Glomerular visceral epithelial cell (primary cell): ENCODE data around the gene ST6GALNAC5.

Experiments
- DNase-seq: peaks from one replicate; pipeline ENCODE4 v3.0.0-alpha.2; 2016; ENCODE audit errors: extremely low spot score

ST6GALNAC5 gene

DNA sequence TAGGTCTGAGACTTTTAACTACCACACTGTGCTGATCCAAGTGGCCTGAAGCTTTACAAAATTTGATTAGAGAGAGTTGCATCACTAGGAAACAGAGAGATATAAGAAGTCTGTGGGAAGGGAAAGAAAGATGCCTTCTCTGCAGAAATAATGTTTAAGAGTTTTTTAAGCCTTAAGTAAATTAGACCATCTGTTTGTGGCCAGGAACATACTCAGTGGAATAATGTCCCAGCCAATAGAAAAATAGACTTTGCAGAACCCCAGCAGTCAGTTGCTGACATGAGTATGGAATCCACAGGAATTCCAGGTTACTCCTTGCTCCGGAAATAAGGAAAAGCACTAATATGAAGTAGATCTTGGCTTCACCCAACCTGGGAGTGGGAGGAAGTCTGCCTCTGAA is 144.8 kb downstream of the ST6GALNAC5 start:
- DNase-seq: no peak

DNA sequence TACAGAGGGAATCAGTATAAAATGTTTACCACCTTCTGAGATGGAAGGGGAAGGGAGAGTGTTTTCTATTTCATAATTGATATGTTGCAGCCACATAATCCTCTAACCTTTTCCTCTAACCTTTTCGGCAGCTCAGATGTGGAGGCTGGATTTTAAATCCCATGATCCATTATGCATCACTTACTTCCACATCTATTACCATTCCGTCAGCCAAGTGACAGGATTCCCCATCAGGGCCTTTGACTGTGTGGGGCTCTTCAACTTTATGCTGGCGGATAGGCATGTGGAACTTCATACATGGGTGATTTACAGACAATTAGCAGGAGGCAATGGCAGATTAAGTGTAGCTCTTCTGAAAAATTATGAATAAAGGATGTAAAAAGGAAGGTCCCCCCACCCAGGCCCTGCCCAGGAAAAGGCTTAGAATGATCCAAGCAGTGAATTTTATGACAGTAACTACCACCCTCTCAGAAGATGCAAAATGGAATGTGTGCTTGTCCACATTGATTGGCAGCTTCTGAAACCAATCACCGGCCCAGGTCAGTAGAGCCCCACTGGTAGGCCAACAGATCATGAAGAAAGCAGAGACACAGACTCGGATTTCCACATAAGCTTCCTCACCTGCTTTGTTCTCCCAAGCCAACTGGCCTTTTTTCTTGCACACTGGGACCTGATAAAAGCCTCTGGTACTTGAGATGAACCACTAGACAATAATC is 147.0 kb downstream of the ST6GALNAC5 start:
- no peak for DNase-seq

DNA sequence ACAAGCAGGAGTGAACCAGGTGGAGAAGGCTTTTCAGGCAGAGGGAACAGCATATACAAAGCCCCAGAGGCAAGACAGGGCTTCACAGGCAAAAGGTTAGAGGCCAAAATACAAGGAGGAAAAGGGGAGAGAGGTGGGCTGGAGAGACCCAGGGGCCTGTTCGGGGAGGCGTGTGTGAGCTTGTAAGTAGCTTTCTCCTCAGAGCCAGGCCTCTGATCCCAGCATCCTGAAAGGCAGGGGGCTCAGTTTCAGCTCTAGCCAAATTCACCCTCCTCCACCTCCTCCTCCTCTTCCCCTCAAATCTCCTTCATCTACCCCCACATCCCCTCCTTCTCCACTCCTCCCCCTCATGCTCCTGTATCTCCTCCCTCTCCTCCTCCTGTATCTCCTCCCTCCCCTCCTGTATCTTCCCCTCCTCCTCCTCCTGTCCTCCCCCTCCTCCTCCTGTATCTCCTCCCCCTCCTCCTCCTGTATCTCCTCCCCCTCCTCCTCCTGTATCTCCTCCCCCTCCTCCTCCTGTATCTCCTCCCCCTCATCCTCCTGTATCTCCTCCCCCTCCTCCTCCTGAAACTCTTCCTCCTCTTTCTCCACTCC is 148.6 kb downstream of the ST6GALNAC5 start:
- no peak for DNase-seq

DNA sequence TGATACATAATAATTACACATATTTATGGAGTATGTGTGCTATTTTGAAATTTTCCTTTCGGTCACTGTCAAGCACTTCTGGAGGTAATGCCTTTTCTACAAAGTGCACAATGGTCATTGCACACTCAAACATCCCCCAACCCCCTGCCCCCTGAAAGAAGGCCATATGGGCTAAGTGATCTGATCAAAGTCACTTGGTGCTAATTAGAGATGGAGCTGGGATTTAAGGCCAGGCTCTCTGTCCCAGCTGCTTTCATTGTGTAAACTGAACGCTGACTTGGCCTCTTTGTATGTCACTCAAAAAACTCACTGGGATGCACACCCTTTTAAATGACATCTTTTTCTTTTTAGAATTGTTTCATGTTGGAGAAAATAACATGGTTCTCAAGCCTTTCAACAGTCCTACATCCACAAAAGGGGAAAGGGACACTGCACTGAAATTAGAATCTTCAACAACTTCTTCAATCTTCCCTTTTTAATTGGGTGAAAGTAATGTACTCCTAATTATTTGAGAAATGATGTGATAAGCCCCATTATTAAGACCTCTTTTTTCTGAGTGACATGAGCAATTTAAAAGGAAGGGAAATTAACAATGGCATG is 149.2 kb downstream of the ST6GALNAC5 start:
- no peak for DNase-seq

DNA sequence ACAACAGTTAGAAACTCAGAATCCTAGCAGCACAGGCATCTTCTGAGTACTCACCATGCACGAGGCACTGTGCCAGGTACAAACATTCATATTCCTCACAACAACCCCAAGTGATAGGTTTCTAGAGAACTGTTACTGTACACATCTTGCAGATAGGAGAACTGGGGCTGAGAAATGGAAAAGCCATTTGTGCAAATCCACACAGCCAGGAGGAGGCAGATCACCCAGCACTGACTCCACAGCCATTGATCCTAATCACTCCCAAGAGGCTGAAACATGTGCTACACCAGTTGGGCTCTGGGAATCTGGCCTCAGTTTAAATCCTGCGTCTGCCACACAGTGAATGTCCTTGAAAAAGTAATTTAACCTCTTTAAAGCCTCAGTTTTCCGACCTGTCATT is 151.0 kb downstream of the ST6GALNAC5 start:
- DNase-seq: no peak

DNA sequence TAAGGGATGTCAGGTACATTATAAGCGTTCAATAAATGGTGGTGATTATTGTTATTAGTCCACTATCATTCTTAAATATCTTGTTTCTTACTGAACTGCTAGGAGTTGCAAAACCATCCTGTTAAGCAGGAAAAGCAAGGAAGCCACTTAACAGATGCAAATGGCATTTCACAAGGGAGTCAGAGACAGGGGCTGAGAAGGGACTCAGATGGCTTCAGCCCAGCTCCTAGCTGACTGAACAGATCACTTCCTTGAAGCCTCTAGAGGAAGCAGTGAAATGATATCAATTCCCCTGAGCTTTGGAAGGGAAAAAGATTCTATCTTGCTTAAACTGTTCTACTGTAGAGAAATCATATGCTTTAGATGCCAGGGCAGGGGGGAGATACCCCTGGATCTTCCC is 151.5 kb downstream of the ST6GALNAC5 start:
- DNase-seq: no peak

DNA sequence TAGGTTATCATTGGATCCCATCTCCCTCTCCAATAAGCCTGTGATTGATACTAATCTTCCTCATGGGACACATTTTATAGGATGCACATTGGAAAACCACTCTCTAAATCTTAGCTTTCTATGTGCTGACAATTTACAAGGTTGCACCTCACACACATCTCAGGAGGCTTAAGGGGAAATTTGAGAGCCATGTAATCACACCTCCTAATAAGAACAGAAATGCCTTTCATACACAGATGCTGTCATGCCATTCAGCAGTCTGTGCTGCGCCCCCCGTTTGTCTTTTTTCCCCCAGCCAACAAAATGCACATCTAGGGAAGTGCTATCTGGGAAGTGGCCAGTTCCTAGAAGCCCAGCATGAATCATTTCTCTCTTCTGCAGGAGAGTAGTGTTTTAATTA is 154.5 kb downstream of the ST6GALNAC5 start:
- DNase-seq: no peak

DNA sequence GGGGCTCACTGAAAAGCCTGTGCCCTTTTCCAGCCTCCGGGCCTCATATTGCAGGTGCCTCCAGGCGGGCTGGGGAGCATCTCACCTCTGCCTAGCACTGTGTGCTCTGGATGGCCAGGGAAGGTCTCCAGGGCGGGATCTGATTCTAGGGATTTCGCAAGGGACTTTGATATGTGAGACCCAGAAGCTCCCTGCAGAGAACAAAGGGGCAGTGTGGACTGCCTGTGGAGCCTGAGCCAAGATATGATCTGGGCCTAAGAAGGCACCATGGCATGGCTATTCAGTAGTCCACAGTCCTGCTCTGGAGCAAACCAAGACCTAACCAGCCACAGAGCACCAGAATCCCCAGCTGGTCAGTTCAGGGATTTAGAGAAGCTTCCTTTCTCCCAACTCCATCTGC is 157.2 kb downstream of the ST6GALNAC5 start:
- no peak for DNase-seq

DNA sequence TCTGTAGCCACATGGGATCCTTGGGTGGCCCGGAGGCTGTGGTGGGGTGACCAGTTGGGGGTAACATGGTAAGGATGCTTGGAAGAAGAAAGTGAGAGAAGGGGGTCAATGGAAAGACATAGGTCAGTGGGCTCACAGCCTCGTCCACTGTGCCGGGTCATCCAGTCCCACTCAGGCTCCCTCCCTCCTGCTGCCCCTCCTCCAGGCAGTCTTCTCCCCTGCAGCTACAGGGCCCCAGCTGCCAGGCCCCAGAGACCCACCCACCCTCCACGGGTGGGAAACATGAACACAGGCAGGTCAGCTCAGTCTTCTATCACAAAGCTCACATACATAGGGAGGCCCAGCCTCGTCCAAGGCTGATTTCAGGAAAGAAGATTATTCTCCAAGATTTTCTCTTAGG is 158.3 kb downstream of the ST6GALNAC5 start:
- DNase-seq: no peak

DNA sequence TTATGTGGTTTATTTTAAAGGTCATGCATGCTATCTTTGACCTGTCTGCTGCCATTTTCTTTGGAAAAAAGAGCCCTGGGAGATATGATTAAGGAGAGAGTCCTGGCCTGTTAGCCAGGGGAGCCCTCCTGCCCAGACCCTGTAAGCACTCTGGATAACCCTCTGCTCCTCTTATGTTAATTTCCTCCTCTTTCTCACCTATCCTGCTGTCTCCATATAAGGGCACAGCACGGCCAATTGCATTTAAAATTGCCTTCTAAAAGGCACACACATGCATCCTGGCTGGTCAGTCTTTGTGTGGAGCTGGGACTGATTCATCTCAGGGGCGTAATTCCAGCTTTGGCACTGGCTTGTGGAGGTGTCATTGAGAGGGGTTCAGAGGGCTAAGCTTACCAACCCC is 158.9 kb downstream of the ST6GALNAC5 start:
- no peak for DNase-seq

DNA sequence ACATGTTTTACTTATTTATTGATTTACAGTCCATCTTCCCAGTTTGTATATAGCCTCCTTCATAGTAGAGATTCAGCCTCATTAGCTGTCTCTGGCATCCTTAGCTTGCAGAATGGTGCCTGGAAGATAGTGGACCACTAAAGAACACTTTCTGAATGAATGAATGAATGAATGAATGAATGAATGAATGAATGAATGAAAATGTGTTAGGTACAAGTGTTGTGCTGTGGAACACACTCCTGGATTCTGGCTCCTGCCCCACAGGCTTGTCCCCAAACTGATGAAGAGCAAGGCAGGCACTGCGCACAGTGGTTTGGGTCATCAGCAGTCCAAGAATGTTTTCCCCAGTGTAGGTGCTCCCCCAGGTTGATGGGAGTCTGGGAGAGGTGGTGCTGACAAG is 159.4 kb downstream of the ST6GALNAC5 start:
- DNase-seq: no peak

DNA sequence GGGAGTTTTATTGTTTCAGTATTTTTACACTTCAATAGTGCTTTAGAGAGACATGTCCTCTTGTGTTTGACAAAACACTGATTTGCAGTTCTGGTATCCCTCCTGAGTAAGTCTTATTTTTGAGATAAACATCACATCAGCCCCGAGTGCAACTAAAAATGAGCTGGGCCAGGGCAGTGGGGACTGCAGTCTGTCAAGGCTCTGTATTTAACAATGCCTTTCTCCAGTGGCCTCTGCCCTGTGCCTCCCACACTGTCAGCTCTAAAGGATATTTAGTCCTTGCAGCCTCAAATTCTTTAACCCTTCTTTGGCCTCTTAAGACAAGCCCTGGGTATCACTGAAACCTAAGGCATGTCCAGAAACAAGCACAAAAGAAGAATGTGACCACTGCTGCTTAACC is 160.6 kb downstream of the ST6GALNAC5 start:
- DNase-seq: no peak

DNA sequence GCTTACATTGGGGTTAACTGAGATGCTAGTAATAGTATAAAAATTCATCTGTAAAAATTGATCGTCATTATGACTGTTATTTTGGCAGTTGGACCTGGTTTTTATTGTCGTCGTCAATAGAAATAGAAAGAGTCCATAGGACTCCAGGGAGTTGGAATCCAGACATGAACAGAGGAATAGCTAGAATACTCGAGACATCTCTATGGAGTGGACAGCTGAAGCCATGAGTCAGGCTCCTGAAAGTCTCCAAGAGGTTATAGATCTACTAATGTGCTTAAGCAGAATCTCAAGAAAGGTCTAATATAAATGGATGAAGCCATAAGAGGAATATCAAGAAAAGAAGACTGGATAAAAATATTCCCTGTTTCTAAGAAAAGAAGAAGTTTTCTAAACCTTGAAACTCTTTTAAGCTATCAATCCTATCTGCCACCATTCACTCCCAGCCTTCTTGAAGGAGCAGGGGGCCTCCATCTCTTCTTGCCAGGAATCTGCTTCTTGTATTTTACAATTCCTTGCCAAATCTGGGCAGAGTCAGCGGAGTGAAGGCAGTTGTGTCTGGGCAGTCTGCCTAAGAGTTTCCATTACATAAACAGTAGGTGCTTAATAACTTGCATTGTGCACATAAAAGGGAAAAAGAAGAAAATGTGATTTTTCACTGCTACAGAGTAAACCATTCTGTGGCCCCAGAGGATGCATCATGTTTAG is 163.3 kb downstream of the ST6GALNAC5 start:
- DNase-seq: no peak

DNA sequence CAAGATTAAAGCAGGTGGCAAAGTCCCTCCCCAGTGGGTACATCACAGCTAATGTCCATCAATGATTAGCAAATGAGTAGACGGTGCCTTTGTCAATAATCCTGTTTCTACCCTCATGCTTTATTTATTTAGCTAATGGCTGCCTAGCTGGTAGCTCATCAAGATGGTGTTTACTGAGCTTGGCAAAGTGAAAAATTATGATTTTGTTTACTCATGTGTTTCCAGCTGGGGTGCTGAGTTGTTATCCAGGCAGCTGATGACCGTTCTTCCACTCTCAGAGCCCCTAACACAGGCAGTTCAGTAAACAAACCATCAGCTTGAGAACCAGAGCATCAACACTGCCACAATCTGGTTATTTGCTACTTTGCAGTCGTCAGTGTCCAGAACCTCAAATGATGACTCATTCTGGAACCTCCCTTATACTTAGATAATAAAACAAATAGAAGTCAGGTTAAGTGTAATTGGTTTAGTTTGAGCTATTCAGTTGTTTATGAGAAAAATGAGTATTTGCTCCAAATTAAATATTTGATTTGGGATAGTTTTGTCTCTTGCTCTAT is 163.9 kb downstream of the ST6GALNAC5 start:
- DNase-seq: peak; percentile 28

DNA sequence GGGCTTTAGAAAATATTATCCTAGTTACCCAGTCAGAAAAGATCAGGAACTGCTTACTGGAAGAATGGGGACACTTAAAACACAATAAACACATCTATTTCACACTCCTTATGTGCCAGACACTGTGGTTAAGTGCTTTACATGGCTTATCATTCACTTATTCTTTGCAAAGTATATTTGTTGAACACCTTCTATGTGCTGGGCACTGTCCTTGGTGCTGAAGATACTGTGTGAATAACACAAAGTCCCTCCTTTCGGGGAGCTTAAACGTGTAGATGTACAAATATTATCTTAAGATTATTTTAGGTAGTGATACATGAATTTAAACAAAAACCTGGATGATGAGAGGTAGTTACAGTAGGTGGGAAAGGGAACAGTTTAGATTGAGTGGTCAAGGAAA is 169.3 kb downstream of the ST6GALNAC5 start:
- DNase-seq: peak; percentile 39

DNA sequence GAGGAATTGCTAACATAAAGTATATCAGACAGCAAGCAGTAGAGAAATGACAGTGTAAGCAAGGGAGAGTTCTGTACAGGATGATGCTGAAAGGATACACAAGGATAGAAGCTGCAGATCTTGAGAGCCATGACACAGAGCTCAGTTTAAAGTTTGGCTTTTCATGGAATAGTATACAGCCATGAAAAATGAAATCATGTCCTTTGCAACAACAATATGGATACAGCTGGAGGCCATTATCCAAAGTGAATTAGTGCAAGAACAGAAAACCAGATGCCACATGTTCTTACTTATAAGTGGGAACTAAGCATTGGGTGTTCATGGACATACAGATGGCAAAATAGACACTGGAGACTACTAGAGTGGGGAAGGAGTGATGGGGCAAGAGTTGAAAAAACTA is 169.8 kb downstream of the ST6GALNAC5 start:
- no peak for DNase-seq

DNA sequence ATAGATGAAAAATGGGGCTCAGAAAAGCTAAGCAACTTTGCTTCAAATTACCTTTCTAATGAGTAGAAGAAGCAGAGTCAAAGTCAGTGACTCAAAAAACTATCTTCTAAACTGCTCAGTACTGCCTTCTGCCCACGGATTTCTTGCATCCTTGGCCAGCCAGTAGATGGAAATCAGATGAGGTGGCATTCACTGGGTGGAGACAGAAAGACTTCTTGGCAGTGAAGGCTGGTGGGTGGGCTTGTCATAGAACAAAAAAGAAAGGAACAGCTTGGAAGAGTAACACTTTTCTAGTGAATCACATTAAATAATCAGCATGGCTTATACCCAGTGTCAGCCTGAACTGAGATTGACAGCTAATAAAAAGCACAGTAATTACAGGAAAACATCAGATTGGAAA is 170.7 kb downstream of the ST6GALNAC5 start:
- DNase-seq: no peak

DNA sequence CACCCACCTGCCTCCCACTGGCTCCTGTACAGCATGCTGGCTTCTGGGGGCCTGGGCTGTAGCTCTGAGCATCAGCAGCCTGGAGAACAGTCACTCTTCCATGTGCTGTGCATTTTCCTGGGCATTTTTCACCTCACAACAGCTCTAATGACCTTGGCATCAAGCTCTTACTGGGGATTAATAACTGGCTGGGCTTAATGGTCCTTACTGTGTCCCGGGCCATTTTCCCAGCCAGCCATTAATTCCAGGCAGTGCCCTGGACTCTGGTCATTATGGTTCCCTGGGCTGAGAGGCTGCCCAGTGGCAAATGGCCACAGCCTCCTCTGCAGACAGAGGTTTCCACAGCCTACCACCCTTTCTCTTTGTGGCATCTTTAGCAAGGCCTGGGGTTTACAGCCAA is 171.8 kb downstream of the ST6GALNAC5 start:
- no peak for DNase-seq

DNA sequence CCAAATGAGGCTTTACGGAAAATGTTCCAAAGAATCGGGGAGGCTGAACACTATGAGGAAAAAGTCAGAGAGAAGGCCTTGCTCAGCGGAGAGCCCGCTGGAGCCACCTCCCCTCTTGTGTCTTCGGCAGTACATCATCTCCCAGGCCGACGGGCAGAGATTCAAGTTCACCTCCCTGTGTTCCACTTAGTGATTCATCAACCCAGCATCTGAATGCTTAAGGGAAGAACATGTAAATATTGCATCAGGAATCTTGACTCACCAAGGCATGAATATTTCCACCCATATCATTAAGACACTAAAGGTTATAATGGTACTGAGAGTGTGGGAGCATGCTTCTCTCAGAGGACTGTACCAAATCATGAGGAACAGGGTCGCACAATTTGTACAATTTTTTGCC is 172.5 kb downstream of the ST6GALNAC5 start:
- DNase-seq: peak; percentile 80

DNA sequence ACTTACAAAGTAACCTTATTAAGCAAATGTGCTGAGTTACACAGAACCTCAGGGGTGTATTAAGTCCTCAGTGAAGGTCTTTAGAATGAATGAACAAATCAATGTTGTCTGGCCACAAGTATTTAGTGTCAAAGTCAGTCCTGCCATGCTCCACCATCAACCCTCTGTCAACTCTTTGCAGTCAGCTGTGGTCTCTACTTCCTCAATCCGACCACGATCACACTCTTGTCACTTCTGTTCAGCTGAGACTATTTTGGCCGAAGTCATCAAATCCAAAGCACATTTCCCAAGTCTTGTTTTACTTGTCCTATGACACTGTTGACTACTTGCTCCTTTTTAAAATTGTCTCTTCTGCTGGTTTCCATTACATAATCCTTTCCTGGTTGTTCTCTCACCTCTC is 173.5 kb downstream of the ST6GALNAC5 start:
- no peak for DNase-seq

DNA sequence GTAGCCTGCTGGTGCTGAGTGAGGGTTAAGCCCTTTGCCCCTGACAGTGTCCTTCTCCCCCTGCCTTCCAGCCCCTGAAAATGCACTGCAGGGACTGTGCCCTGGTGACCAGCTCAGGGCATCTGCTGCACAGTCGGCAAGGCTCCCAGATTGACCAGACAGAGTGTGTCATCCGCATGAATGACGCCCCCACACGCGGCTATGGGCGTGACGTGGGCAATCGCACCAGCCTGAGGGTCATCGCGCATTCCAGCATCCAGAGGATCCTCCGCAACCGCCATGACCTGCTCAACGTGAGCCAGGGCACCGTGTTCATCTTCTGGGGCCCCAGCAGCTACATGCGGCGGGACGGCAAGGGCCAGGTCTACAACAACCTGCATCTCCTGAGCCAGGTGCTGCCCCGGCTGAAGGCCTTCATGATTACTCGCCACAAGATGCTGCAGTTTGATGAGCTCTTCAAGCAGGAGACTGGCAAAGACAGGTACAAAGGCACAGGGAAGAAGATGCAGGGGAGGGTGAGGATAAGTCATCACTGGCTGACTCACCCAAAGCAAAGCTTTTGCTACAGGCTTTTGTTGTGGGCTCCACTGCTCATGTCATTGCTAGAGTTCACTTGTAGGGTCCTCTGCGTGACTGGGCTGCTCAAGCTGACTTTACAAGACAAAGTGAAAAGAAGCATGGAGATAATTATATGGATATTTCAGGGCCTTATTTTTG is 177.0 kb downstream of the ST6GALNAC5 start:
- DNase-seq: no peak

DNA sequence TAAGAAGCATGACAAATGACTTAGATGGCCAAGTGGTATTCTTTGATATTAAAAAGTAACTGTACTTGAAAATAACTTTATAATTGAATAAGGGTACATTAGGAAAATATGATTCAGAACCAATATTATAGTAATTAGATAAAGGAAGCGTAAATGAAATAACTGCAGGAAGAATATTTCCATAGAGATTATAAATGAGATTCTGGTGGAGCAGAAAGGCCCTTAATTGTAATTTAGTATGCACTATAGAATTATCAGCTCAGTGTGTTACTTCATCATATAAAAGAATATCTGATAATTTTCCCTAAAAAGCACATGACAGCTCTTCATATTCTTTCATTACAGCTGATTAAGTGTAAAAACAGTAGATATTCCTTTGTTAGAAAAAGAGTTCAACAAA is 180.3 kb downstream of the ST6GALNAC5 start:
- DNase-seq: no peak
